Breast epithelium (tissue), 3 donors: ENCODE measurements around the gene ANKRD10.

Experiments
- CTCF ChIP-seq, 3 donors: fragments of 450-650 bp; IDR thresholded peaks; one replicate each; pipeline ENCODE4 v1.5.1; 2016 to 2017; ENCODE audit warnings: antibody characterized with exemption in 3 of 3, mild to moderate bottlenecking in 3 of 3, moderate library complexity in 3 of 3
- POLR2AphosphoS5 ChIP-seq, 3 donors: sonication (generic); formaldehyde crosslinking; IDR thresholded peaks; one replicate each; pipeline ENCODE4 v1.6.1; 2017; ENCODE audit warnings: antibody characterized with exemption in 3 of 3

GRCh38 chr13:110929104-110929777 is 14.4 kb upstream of the ANKRD10 start:
- TF ChIP-seq POLR2AphosphoS5 (IDR thresholded peaks at IDR 0.05): no peak
- no peak for TF ChIP-seq CTCF (IDR thresholded peaks at IDR 0.05)
